ENCODE data around the gene SLC9A4.

DNA sequence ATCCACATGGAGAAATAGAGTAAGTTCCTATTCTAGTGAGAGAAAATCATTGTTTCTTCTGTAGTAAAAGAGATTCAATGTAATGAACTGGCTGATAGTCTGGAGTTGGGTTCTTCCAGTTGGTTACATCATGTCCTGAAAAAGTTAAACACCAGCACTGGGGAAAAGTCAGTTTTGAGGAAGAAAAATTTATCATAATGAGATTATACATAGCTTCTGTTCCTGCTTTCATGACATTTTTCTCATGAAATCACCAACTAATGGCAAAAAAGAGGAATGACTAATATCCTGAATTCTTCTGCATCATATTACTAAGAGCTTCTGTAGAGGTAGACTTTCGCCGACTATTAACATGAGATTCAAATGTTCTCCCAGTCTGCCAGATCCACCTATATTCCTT lies 77.1 kb downstream of the SLC9A4 start:
- TF ChIP-seq, protein P1, sequence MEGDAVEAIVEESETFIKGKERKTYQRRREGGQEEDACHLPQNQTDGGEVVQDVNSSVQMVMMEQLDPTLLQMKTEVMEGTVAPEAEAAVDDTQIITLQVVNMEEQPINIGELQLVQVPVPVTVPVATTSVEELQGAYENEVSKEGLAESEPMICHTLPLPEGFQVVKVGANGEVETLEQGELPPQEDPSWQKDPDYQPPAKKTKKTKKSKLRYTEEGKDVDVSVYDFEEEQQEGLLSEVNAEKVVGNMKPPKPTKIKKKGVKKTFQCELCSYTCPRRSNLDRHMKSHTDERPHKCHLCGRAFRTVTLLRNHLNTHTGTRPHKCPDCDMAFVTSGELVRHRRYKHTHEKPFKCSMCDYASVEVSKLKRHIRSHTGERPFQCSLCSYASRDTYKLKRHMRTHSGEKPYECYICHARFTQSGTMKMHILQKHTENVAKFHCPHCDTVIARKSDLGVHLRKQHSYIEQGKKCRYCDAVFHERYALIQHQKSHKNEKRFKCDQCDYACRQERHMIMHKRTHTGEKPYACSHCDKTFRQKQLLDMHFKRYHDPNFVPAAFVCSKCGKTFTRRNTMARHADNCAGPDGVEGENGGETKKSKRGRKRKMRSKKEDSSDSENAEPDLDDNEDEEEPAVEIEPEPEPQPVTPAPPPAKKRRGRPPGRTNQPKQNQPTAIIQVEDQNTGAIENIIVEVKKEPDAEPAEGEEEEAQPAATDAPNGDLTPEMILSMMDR (IDR thresholded peaks at IDR 0.05; ENCODE audit: extremely low read depth in 1 of 2, insufficient read depth in 1 of 2, low read depth in 1 of 2, low read length in 2 of 2), result no peak
- TF ChIP-seq POLR2AphosphoS5 (IDR thresholded peaks at IDR 0.05; ENCODE audit: insufficient read depth, low read depth, low read length), result no peak
- TF ChIP-seq POLR2A (IDR thresholded peaks at IDR 0.05; ENCODE audit: low read depth, low read length), result no peak

All from endothelial cell of umbilical vein (primary cell).